GM18498 (cell line): ENCODE measurements around the gene EXT2.

ENCODE experiments used
- ATAC-seq: cut with Tn5 transposase; IDR thresholded peaks from one replicate; pipeline ENCODE4 v1.9.1; 2021; ENCODE audit warnings: mild to moderate bottlenecking, moderate library complexity; ENCODE audit not compliant: unreplicated experiment

EXT2 gene

DNA sequence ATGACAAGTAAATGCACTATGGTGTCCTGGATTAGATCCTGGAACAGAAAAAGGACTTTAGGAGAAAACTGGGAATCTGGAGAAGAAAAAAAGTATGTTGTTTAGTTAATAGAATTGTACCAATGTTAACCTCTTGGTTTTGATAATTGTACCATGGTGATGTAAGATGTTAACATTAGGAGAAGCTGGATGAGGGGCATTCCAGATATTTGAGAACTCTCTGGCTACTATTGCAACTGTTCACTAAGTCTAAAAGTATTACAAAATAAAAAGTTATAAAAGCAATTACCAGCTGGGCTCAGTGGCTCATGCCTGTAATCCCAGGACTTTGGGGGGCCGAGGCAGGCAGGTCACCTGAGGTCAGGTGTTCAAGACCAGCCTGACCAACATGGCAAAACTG is 66.5 kb downstream of the EXT2 start:
- ATAC-seq: no peak

GRCh38 chr11:44162662-44163061 is 67.2 kb downstream of the EXT2 start:
- ATAC-seq: no peak

- no peak for ATAC-seq
Observed at GRCh38 chr11:44165432-44165831, 70.0 kb downstream of the EXT2 start.

- no peak for ATAC-seq
Observed at GRCh38 chr11:44167046-44167445, 71.6 kb downstream of the EXT2 start.

- ATAC-seq: no peak
Observed at GRCh38 chr11:44171518-44171917, 76.0 kb downstream of the EXT2 start.

DNA sequence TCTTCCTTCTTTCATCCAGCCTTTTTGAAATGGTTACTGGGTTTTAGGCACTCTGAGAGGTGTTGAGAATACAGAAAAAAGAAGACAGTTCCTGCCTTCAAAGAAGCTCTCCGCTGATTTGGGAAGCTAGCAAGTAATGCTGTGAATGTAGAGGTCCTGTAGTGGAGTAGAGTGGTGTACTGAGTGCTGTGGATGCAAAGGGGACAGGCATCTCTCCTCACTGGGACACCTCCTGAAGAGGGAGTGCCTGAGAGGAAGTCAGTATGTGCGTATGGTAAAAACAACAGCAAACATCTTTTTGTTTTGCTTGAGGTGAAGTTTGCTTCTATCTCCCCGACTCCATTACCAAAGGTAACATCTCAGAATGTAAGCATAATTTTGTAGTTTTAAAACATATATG is 77.5 kb downstream of the EXT2 start:
- no peak for ATAC-seq

- no peak for ATAC-seq
Observed at GRCh38 chr11:44174842-44175241, 79.4 kb downstream of the EXT2 start.

DNA sequence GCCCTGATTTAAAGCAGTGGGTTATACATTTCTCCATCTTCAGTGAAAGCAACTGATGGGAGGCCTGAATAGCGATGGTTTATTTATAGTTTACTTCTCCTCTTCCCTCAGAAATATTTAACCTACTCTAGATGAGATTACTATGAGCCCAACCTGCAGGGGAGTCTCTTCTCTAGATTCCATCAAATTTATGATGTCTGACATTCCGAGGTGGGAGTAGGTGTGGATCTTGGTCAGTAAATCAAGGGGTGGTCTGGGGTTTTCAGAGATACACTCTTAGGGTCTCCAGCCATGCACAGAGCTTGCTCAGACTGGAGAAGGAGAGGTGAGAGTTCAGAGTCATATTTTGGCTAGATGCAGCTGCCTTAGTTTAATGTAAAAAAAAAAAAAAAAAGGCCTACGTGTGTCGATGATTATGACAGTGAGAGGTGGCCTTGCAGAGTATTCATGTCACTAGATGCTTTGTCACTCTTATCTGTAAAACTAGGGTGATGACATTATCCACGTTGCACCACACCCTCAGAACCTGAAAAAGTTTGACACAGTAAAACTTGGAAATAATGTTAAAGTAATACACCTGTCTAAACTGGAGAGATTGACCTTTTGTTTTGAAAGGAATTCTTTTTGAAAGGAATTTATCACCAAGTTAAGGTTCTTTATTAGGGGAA is 81.2 kb downstream of the EXT2 start:
- ATAC-seq: no peak

GRCh38 chr11:44177905-44178304 is 82.4 kb downstream of the EXT2 start:
- no peak for ATAC-seq

- ATAC-seq: no peak
Observed at GRCh38 chr11:44178381-44178780, 82.9 kb downstream of the EXT2 start.

DNA sequence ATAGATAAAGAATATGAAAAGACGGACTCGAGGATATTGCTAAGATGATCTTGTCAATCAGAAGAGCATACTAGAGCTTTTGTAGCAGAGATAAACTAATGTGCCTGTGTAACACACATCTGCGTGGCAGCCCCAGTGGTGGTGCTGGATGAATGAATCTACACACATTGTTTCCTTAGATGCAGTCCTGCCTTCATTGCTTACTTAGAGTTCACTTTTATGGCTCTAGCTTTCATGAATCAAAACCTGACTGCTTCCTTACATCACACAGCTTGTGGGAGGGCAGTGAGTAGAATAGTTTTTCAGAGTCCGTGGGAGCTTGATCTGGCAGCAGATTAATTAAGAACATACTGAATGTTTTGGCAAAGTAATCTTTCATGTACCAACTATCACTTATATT is 83.7 kb downstream of the EXT2 start:
- ATAC-seq: no peak

- ATAC-seq: no peak
Observed at GRCh38 chr11:44180107-44180506, 84.6 kb downstream of the EXT2 start.

GRCh38 chr11:44185522-44185921 is 90.0 kb downstream of the EXT2 start:
- ATAC-seq: no peak

GRCh38 chr11:44186321-44186930 is 90.9 kb downstream of the EXT2 start:
- no peak for ATAC-seq

GRCh38 chr11:44188643-44189042 is 93.2 kb downstream of the EXT2 start:
- ATAC-seq: no peak

- no peak for ATAC-seq
Observed at GRCh38 chr11:44189986-44190882, 94.8 kb downstream of the EXT2 start.

DNA sequence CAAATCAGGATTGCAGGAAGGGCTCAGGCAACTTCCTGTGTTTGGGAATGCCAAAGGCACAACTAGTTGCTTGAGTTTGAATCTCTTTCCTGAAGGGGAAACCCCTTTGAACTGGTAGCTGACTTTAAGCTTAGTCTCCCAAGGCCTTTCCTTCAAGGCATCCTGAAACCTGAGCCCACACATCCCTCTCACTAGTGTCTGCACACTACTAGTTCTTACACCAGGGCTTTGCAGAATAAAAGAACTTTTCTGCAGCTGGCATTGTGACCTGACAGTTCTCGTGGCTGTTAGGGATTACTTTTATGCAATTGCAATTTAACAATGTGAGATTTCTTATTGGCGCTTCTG is 95.4 kb downstream of the EXT2 start:
- no peak for ATAC-seq

- no peak for ATAC-seq
Observed at GRCh38 chr11:44191322-44192016, 96.0 kb downstream of the EXT2 start.

DNA sequence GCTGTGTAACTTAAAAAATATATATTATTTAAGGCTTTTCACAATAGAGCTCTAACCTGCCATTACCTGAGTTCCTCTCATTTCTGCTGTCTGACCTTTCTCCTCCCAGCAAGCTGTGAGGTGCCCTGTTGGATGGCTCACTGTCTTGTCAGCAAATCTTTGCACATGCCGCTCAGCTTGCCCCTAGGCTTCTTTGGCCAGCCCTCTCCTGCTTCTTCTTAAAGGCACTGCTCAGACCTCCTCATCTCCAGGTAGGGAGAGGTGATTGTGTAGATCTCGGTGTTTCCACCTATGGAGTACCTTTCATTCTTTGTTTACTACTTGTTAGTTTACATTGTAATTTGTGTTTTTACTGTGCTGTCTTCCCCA is 96.5 kb downstream of the EXT2 start:
- no peak for ATAC-seq

DNA sequence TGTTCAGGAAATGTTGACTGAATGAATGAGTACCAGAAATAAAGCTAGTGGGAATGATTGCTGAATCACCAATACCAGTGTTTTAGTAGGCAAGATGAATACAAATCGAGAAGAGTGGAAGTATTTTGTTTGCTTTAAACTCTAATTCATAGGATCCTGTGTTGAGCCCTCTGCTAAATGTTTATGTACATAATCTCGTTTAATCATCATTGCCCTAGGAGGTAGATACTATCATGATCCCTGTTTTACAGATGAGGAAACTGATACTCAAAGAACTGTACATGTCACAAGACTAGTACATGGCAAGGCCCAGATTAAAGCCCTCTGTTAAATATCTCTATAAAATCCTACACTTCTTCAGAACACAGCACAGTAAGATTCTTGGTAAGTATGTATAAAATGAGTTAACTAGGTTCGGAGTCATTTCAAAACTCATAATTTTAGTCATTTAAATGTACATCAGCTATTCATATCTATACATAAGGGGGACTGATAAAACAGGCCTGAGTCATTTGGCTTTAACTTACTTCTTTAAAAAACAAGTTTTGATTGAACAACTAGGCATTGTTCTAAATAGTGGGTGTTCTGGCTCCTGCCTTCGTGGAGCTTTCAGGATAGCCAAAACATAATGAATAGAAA is 97.1 kb downstream of the EXT2 start:
- ATAC-seq: no peak

- ATAC-seq: no peak
Observed at GRCh38 chr11:44193856-44194255, 98.4 kb downstream of the EXT2 start.
